ENCODE results near the gene LCN6.

- TF ChIP-seq CTCF (IDR thresholded peaks at IDR 0.05) (no peak), POLR2A (IDR thresholded peaks at IDR 0.05) (no peak), POLR2AphosphoS5 (IDR thresholded peaks at IDR 0.05) (no peak)
Observed at GRCh38 chr9:136723362-136723976, 24.9 kb downstream of the LCN6 start.
